Endothelial cell of umbilical vein (primary cell): ENCODE data around the gene FARP1. TPM values are rescaled to one million over a fixed set of nuclear protein-coding genes. Genes with fewer than 3 reads are reported as not detected.

Experiments used
- BruUV-seq: library from RNA; stranded (reverse); fragments of 400-500 nt; replicated peaks from 2 replicates; lab custom pipeline; 2021; lab: Mats Ljungman, UMichigan
- CTCF ChIA-PET: fragments of 300-600, 350-600 bp; sonication (Branson Sonifier 250); formaldehyde crosslinking; loops from one replicate; lab custom pipeline; 2021; ENCODE audit warnings: antibody characterized with exemption, inconsistent platforms; lab: Charles Lee
- POLR2A ChIA-PET: fragments of 300-600, 350-600 bp; sonication (Branson Sonifier 250); formaldehyde crosslinking; loops from one replicate; lab custom pipeline; 2021; ENCODE audit warnings: antibody characterized with exemption, inconsistent platforms; lab: Charles Lee
- DNase-seq: peaks from one replicate; pipeline ENCODE4 v3.0.0-alpha.2; 2011; ENCODE audit warnings: low read depth, low spot score
- FAIRE-seq: peaks from 2 replicates; lab custom pipeline; 2011; peaks lifted over from hg19 to GRCh38; lab: Jason Lieb, UNC
- H2AFZ ChIP-seq: 2 replicates; pipeline ENCODE4 v1.6.0; 2012; ENCODE audit warnings: low read depth, low read length, control low read depth, inconsistent platforms
- H3K27ac ChIP-seq: 2 replicates; pipeline ENCODE4 v1.5.1; 2011; ENCODE audit warnings: low read depth, mild to moderate bottlenecking, control low read depth, low read length, moderate library complexity; ENCODE audit not compliant: insufficient read depth
- H3K27me3 ChIP-seq, 2 experiments: 2 replicates each; pipeline versions ENCODE4 v1.6.0 to v1.6.1; 2011; ENCODE audit warnings: low read length in 2 of 2, mixed read lengths in 1 of 2; ENCODE audit not compliant: control insufficient read depth in 2 of 2, insufficient read depth in 2 of 2
- H3K36me3 ChIP-seq, 2 experiments: 2 replicates in 1 of 2; 3 replicates in 1 of 2; pipeline ENCODE4 v1.5.1; 2011; ENCODE audit warnings: low read length in 2 of 2, mild to moderate bottlenecking in 1 of 2, moderate library complexity in 1 of 2; ENCODE audit not compliant: control insufficient read depth in 2 of 2, insufficient read depth in 2 of 2; ENCODE audit errors: extremely low read depth in 1 of 2
- H3K4me1 ChIP-seq: 3 replicates; pipeline ENCODE4 v1.5.1; 2011; ENCODE audit warnings: mild to moderate bottlenecking, low read length; ENCODE audit not compliant: control insufficient read depth, insufficient read depth; ENCODE audit errors: extremely low read depth
- H3K4me2 ChIP-seq: 2 replicates; pipeline ENCODE4 v1.6.1; 2011; ENCODE audit warnings: low read length, control low read depth, mixed read lengths; ENCODE audit not compliant: insufficient read depth
- H3K4me3 ChIP-seq, 3 experiments: fragments of 200-600 bp in 1 of 3; sonication (generic), shearing (Covaris generic) in 1 of 3; replicated peaks in 1 of 3; 2 replicates each; pipeline ENCODE4 v1.5.1; 2011 to 2016; ENCODE audit warnings: control low read depth in 3 of 3, low read length in 3 of 3, mild to moderate bottlenecking in 2 of 3, inconsistent platforms in 1 of 3, low read depth in 1 of 3, moderate library complexity in 1 of 3; ENCODE audit not compliant: insufficient read depth in 1 of 3
- H3K79me2 ChIP-seq: 2 replicates; pipeline ENCODE4 v1.6.0; 2012; ENCODE audit warnings: low read length, inconsistent platforms; ENCODE audit not compliant: control insufficient read depth, insufficient read depth
- H3K9ac ChIP-seq: replicated peaks from 2 replicates; pipeline ENCODE3; 2011; ENCODE audit warnings: low read length, control low read depth; ENCODE audit not compliant: insufficient read depth; ENCODE audit errors: extremely low read depth
- H3K9me1 ChIP-seq: replicated peaks from 3 replicates; pipeline ENCODE4 v1.6.0; 2011; ENCODE audit warnings: mild to moderate bottlenecking, low read length; ENCODE audit not compliant: control insufficient read depth, insufficient read depth; ENCODE audit errors: extremely low read depth
- H3K9me3 ChIP-seq: replicated peaks from 2 replicates; pipeline ENCODE4 v1.5.1; 2012; ENCODE audit warnings: low read length, inconsistent platforms; ENCODE audit not compliant: control insufficient read depth, insufficient read depth
- H4K20me1 ChIP-seq: replicated peaks from 2 replicates; pipeline ENCODE3; 2011; ENCODE audit warnings: mild to moderate bottlenecking, low read length; ENCODE audit not compliant: control insufficient read depth, insufficient read depth; ENCODE audit errors: extremely low read depth
- EZH2 ChIP-seq: IDR thresholded peaks from 2 replicates; pipeline ENCODE4 v1.6.1; 2012; ENCODE audit warnings: borderline replicate concordance, low read depth, mild to moderate bottlenecking, moderate library complexity, low read length, inconsistent platforms; ENCODE audit not compliant: severe bottlenecking
- GATA2 ChIP-seq: IDR thresholded peaks from 2 replicates; pipeline ENCODE4 v1.7.0; 2011; ENCODE audit warnings: low read depth, mild to moderate bottlenecking, moderate library complexity, mixed read lengths, low read length; ENCODE audit not compliant: insufficient read length, insufficient read depth
- JUN ChIP-seq: IDR thresholded peaks from 2 replicates; pipeline ENCODE4 v1.6.1; 2011; ENCODE audit warnings: borderline replicate concordance, low read depth; ENCODE audit not compliant: insufficient read length, insufficient read depth
- MYC ChIP-seq: IDR thresholded peaks from one replicate; pipeline ENCODE4 v1.6.1; 2011; ENCODE audit warnings: mild to moderate bottlenecking, low read depth, low read length
- POLR2A ChIP-seq: IDR thresholded peaks from 2 replicates; pipeline ENCODE4 v1.6.1; 2012; ENCODE audit warnings: low read depth, mild to moderate bottlenecking, control low read depth, low read length
- POLR2AphosphoS5 ChIP-seq: IDR thresholded peaks from 2 replicates; pipeline ENCODE4 v1.6.1; 2012; ENCODE audit warnings: low read depth, mild to moderate bottlenecking, control low read depth, low read length, moderate library complexity; ENCODE audit not compliant: insufficient read depth
- dilution Hi-C: fragments of 300-500 bp; cut with MboI; formaldehyde crosslinking; loops from one replicate; pipeline ENCODE4 v1.15.0; 2019; ENCODE audit warnings: low sequenced_read_pairs; ENCODE audit not compliant: extremely low pct_ligation_motif_present
- intact Hi-C: fragments of 100-400 bp; cut with micrococcal nuclease; formaldehyde crosslinking; loops from one replicate; pipeline ENCODE4 v1.10.0; 2022
- polyA plus RNA-seq, 4 experiments: library from polyadenylated mRNA; depleted of rRNA in 3 of 4; stranded (reverse) in 3 of 4; unstranded in 1 of 4; fragments of >200 nt; gene quantifications; 2 replicates each; pipeline versions ENCODE4 v1.2.1 to v1.2.3, GENCODE V29; 2011 to 2012; ENCODE audit warnings: missing spikeins in 1 of 4
- total RNA-seq: library from RNA; stranded (reverse); gene quantifications from 2 replicates; pipeline ENCODE4 v1.2.3, GENCODE V29; 2021
- TF ChIP-seq, protein P1 (sequence below): IDR thresholded peaks from 2 replicates; pipeline ENCODE4 v1.6.1; 2011; ENCODE audit not compliant: insufficient read depth, insufficient read length
- TF ChIP-seq, protein P2 (sequence below), 2 donors: IDR thresholded peaks; 1 replicate in 1 of 2; 2 replicates in 1 of 2; pipeline ENCODE4 v1.5.1; 2011; ENCODE audit warnings: low read length in 2 of 2, mild to moderate bottlenecking in 2 of 2, moderate library complexity in 2 of 2, control low read depth in 1 of 2, inconsistent platforms in 1 of 2, low read depth in 1 of 2; ENCODE audit not compliant: insufficient read depth in 1 of 2; ENCODE audit errors: extremely low read depth in 1 of 2

The FARP1 gene
- total and polyA plus RNA-seq, 2 donors (not counting 3 experiments of a cell fraction or from before 2014, with no cell fraction given): 19.0 to 77.7 TPM

DNA sequence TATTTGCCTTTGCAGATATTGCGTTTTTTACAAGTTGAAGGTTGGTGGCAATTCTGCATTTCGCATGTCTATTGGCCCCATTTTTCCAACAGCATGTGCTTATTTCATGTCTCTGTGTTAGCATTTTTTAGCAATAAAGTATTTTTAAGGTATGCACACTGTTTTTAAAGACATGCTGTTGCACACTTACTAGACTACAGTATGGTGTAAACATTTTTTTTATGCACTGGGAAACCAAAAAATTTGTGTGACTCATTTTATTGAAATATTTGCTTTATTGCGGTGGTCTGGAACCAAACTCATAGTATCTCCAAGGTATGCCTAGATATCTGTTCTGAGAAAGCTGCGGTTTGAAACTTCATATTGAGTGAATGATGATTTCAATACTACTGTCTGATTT, 89.6 kb downstream of the FARP1 start:
- no peak overlapping the region for H3K27ac ChIP-seq
- ChIA-PET CTCF (no interaction called here), POLR2A (no interaction called here)
- no peaks in the 10 kb centered on the region for H4K20me1 ChIP-seq
- intact Hi-C loops: no loop called here
- FAIRE-seq: no peak
- H2AFZ ChIP-seq: no peak overlapping the region
- H3K9ac ChIP-seq: no peak overlapping the region
- TF ChIP-seq GATA2: no peak
- TF ChIP-seq JUN: no peak
- no peak for TF ChIP-seq MYC
- TF ChIP-seq EZH2: no peak
- TF ChIP-seq, protein P1, sequence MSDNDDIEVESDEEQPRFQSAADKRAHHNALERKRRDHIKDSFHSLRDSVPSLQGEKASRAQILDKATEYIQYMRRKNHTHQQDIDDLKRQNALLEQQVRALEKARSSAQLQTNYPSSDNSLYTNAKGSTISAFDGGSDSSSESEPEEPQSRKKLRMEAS: no peak
- no peak for TF ChIP-seq POLR2A
- no peak for TF ChIP-seq POLR2AphosphoS5
- TF ChIP-seq, protein P2, sequence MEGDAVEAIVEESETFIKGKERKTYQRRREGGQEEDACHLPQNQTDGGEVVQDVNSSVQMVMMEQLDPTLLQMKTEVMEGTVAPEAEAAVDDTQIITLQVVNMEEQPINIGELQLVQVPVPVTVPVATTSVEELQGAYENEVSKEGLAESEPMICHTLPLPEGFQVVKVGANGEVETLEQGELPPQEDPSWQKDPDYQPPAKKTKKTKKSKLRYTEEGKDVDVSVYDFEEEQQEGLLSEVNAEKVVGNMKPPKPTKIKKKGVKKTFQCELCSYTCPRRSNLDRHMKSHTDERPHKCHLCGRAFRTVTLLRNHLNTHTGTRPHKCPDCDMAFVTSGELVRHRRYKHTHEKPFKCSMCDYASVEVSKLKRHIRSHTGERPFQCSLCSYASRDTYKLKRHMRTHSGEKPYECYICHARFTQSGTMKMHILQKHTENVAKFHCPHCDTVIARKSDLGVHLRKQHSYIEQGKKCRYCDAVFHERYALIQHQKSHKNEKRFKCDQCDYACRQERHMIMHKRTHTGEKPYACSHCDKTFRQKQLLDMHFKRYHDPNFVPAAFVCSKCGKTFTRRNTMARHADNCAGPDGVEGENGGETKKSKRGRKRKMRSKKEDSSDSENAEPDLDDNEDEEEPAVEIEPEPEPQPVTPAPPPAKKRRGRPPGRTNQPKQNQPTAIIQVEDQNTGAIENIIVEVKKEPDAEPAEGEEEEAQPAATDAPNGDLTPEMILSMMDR (IDR thresholded peaks at IDR 0.05; ENCODE audit: extremely low read depth in 1 of 2, insufficient read depth in 1 of 2, low read depth in 1 of 2, low read length in 2 of 2): no peak
- no peak for DNase-seq
- H3K27me3 ChIP-seq: no peaks in the 10 kb centered on the region
- no peak overlapping the region for H3K4me3 ChIP-seq
- no peaks in the 10 kb centered on the region for H3K9me1 ChIP-seq
- no peak overlapping the region for H3K4me2 ChIP-seq
- no peaks in the 10 kb centered on the region for H3K9me3 ChIP-seq
- no peaks in the 10 kb centered on the region for H3K4me1 ChIP-seq
- no peaks in the 10 kb centered on the region for H3K36me3 ChIP-seq
- H3K79me2 ChIP-seq: peaks cover 1% of the 10 kb centered on the region
- dilution Hi-C loops: no loop called here
- no TSS peak for BruUV-seq
